Prostate gland (tissue), 2 donors: ENCODE data around the gene MEAK7.

ENCODE experiments used
- POLR2A ChIP-seq: fragments of 450-650 bp; IDR thresholded peaks from one replicate; pipeline ENCODE4 v1.6.1; 2016; ENCODE audit warnings: antibody characterized with exemption, mild to moderate bottlenecking
- POLR2AphosphoS5 ChIP-seq: sonication (generic); formaldehyde crosslinking; IDR thresholded peaks from one replicate; pipeline ENCODE4 v1.6.1; 2017; ENCODE audit warnings: antibody characterized with exemption
- TF ChIP-seq, protein P1 (sequence below), 4 experiments: fragments of 200-600 bp in 2 of 4; fragments of 450-650 bp in 2 of 4; sonication (generic) in 2 of 4; IDR thresholded peaks; 1 replicate in 3 of 4; 2 replicates in 1 of 4; pipeline ENCODE4 v1.5.1; 2016 to 2019; ENCODE audit warnings: antibody characterized with exemption in 4 of 4, mild to moderate bottlenecking in 2 of 4, moderate library complexity in 2 of 4

- no peak for TF ChIP-seq POLR2A
- TF ChIP-seq, protein P1, sequence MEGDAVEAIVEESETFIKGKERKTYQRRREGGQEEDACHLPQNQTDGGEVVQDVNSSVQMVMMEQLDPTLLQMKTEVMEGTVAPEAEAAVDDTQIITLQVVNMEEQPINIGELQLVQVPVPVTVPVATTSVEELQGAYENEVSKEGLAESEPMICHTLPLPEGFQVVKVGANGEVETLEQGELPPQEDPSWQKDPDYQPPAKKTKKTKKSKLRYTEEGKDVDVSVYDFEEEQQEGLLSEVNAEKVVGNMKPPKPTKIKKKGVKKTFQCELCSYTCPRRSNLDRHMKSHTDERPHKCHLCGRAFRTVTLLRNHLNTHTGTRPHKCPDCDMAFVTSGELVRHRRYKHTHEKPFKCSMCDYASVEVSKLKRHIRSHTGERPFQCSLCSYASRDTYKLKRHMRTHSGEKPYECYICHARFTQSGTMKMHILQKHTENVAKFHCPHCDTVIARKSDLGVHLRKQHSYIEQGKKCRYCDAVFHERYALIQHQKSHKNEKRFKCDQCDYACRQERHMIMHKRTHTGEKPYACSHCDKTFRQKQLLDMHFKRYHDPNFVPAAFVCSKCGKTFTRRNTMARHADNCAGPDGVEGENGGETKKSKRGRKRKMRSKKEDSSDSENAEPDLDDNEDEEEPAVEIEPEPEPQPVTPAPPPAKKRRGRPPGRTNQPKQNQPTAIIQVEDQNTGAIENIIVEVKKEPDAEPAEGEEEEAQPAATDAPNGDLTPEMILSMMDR (IDR thresholded peaks at IDR 0.05) = no peak
- no peak for TF ChIP-seq POLR2AphosphoS5
These were observed 4.8 kb upstream of the MEAK7 start for GRCh38 chr16:84509032-84509950.
